GM18520 (cell line): Measurements from ENCODE around the gene TMEM125.

Experiments
- ATAC-seq: cut with Tn5 transposase; IDR thresholded peaks from one replicate; pipeline ENCODE4 v1.9.1; 2021; ENCODE audit not compliant: unreplicated experiment

Gene TMEM125

DNA sequence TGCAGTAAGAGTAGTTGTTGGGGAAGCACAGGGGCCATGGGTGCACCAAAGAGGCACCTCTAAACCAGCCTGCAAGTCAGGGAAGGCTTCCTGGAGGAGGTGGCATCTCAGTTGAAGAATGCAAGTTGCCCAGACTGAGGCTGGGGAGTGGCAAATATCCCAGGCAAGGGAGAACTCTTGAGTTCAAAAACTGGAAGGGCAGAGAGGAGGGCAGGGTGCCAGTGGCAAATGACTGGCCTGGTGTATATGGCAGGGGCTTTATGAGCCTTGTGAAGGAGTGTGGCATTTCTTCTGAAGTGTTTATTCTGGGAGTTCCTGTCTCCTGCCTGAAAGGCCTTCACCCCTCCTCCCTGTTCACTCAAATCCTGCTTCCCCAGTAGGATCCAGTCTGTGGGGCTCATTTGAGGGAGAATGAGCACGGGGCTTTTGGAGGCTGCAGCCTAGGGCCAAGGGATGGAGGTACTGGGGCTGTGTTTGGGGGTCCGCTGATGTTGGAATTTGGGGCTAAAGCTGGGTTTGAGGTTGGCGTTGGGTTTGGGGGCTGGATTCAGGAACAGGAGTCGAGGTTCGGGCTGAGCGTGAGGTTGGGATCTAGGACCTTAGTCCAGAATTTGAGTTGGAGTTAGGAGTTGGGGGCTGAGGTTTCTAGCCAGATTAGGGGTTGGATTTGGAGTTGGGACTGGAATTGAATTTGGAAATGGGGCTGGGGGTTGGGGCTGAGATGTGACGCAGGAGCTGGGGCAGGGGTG is at the start of gene TMEM125:
Gene TMEM125, plus strand, starts transcription at position 357 of the 749 bp plus-strand sequence. CDS start 2,740 bp downstream, outside the sequence.
- ATAC-seq = no peak

GRCh38 chr1:43220905-43221778 is 48.6 kb upstream of the TMEM125 start:
- ATAC-seq = no peak

DNA sequence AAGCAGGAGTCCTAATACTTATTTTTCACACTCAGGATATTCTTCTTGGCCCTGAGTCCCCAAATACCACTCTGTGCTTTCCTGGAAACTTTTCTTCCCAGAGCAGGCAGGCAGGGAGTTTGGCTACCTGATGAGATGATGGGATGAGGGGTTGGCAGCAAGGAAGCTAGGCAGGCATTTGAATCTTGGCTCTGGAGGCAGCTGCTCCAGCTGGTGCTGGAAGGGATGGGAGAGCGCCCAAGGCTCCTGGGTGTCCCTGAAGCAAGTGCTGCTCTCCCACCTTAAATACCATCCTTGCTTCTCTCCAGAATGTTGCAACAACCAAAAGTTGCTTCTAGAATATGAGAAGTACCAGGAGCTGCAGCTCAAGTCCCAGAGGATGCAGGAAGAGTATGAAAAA is 48.0 kb upstream of the TMEM125 start:
- ATAC-seq = no peak

- no peak for ATAC-seq
Measured at GRCh38 chr1:43222879-43223278, 46.9 kb upstream of the TMEM125 start.

DNA sequence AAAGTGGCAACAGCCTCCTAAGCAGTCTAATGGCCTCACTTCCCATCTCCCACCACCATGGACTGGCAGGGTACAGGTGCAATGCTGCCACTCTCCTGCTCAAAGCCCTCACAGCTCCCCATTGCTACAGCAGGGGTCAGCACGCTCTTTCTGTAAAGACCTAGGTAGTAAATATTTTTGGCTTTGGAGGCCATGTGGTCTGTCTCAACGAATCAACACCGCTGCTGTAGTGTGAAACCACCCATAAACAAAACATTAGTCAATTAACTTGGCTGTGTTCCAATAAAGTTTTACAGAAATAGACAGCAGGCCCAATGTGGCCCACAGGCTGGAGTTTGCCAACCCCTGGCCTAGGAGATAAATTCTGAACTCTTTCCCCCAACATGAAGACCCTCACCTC is 44.6 kb upstream of the TMEM125 start:
- no peak for ATAC-seq

- ATAC-seq = no peak
Measured at GRCh38 chr1:43227143-43227764, 42.5 kb upstream of the TMEM125 start.

DNA sequence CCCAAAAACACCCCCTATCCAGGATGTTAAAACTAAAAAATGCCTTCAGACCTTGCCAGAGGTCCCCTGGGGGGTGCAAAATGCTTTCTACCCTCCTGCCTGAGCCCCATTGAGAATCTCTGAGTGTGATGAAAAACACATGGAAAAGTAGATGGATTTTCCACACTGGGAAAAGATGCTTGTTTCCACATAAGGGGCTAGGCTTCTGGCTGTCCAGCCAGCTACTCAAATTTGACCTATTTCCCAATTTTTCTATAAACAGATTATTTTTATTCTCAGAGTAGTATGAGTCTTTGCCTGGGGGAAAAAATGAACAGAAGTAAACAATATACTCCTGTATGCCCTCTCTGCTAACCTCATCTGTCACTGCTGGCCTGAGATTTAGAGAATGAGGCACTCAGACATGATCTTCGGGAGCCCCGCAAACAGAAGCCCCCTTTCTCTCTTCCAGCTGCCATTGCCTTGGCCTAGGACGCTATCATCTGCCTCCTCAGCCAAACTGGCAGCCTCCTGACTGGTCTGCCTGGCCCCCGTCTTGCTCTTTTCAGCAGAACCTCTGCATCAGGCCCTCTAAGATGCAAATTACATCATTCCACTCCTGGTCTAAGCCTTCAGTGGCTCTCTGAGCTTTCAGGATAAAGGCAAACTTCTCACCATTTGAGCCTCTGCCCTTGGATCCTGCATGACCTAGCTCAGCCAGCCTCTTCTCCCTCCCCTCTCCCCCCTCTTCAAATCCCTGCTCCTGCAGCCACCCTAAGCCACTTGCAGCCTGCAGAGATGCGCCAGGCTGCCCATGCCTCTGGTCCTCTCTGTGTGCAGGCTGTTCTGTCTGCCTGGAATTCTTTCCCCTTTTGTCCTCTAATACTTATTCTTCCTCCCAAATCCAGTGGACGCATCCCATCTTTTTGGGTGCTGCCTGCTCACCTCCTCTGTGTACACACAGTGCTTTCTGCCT is 39.7 kb upstream of the TMEM125 start:
- no peak for ATAC-seq

DNA sequence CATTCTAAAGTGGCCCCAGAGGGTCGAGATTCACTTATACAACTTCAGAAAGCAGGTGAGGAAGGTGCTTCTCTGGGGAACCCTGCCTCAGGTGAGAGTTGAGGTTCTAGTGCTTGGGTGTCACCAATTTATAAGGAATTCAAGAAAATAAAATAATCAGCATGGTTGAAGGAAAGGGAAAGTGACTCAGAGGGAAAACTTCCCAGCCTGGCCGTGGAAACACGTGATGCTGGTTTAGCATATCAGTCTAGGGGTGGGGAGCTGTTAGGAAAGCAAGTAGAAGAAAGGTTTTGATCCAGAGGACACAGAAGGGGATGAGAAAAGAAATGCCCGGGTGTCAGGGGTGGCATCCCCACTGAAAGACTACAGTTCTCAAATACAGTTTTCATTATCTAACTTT is 37.7 kb upstream of the TMEM125 start:
- ATAC-seq = no peak

GRCh38 chr1:43232482-43232881 is 37.3 kb upstream of the TMEM125 start:
- ATAC-seq = no peak

- no peak for ATAC-seq
Measured at GRCh38 chr1:43233631-43234030, 36.2 kb upstream of the TMEM125 start.

GRCh38 chr1:43234267-43234666 is 35.5 kb upstream of the TMEM125 start:
- ATAC-seq = no peak

- no peak for ATAC-seq
Measured at GRCh38 chr1:43235040-43235439, 34.7 kb upstream of the TMEM125 start.

DNA sequence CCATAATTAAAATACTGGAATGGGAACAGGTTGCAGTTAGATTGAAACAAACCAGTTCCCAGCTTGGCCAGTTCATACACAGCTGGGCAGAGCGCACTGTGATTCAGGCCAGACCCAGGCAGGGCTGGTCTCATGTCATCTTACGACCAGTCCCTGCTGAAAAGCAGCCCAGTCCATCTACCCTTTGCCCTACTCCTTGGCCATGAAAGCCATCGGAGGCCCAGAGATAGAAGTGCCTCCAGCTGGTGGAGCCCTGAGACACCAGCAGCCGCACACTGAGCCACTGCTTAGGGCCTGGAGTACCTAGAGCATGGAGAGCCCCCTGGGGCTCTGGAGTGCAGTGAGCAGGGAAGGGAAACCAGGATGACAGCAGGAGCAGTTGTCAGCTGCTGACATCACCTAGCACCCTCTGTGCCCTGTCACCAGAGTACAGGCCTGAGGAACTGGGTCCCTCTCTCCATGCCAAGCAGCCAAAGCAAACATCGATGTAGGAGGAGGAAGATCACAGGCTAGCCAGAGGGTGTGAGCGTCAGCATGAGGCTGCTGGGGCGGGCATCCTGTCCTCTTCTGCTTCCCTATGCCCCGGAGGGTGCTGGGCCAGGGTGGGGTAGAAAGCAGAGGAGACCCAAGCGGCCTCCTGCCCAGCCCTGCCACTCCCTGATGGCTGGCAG is 34.2 kb upstream of the TMEM125 start:
- no peak for ATAC-seq

DNA sequence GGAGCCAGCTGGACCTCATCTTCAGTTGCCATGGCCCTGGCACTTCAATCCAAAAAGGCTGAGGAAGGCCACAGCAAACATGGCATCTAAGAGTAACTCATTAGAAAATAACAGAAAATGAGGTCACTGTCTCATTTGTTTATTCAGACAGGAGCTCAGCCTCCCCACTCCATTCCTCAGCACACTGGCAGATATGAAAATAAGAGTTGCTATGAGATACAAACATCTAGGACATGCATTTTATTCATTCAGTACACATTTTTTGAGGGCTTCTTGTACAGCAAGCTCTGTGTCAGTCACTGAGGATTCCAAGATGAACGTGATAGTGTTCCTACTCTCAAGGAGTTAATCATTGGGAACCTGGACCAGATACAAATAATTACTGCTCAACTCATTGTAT is 32.7 kb upstream of the TMEM125 start:
- ATAC-seq = no peak

- no peak for ATAC-seq
Measured at GRCh38 chr1:43238085-43238484, 31.7 kb upstream of the TMEM125 start.

DNA sequence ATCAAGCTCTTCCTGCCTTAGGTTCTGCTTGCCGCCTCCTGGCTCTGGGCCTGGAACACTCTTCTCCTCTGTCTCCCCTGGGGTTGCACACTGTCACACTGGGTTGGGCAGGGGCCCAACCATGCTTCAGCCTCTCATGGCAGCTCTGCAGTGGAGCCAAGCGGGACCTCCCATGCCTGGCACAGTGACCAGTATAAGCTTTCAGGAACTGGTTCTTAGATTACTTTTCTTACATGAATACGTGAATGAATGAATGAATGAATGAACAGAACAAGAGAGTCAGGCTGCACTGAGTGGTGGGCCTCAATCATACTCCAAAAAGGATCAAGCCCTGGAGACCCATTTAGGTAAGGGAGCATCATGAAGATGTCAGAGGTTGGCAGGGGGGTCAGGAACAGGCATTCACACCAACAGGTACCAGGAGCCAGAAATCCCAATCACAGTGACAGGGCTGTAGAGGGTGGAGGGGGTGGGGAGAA is 30.8 kb upstream of the TMEM125 start:
- ATAC-seq = no peak

DNA sequence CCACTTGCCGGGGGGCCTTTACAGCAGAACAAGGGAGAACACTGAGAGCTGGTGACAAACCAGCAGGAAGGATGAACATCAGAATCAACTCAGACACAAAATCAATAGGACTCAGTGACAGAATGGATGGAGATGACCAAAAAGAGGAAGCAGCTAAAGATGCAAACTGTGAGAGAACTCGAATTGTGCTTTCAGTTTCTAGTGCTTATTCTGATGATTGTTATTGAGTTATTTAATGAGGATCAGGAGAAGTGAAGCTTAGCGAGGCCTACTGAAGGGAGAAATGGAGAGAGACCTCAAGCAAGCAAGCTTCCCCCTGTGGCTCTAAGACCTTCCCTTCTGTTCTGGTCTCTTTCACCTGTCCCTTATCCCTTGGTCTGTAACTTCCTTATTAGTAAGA is 30.3 kb upstream of the TMEM125 start:
- ATAC-seq = no peak

- ATAC-seq = no peak
Measured at GRCh38 chr1:43241413-43241836, 28.4 kb upstream of the TMEM125 start.

GRCh38 chr1:43243299-43243698 is 26.5 kb upstream of the TMEM125 start:
- no peak for ATAC-seq
